ENCODE measurements around the gene PUDP. TPM values are rescaled to one million over a fixed set of nuclear protein-coding genes. Genes with fewer than 3 reads are reported as not detected.

PUDP gene
- total and polyA plus RNA-seq, 2 experiments from 2014 or later, result 22.6 to 32.8 TPM

DNA sequence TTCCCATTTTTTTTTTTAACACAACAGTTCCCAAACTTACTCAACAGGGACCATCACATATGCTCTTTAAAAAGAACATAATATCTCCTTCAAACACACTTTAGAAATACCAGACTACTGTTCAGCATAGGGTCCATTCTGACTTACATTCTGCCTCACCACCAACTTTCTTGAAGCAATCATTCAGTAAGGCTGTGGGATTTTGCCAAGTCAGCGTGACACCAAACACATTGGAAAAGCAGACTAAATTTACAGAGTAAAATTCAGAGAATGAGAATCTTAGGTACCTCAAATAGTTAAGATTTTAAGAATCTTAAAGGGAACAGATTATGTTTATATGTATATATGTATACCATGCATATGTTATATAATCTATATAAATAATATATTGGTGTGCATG lies 7.2 kb upstream of the PUDP start:
- no peak for DNase-seq (ENCODE audit: low spot score)
- no peaks in the 10 kb centered on the region for H3K79me2 ChIP-seq
- no peaks in the 10 kb centered on the region for H3K9me3 ChIP-seq (ENCODE audit: low read depth)
- H4K20me1 ChIP-seq (ENCODE audit: insufficient read depth, poor library complexity, severe bottlenecking), result no peaks in the 10 kb centered on the region
- H3K4me2 ChIP-seq, result no peak overlapping the region
- H3K27me3 ChIP-seq, result no peaks in the 10 kb centered on the region
- H3K36me3 ChIP-seq (replicated peaks; ENCODE audit: insufficient read depth, low read depth), result no peaks in the 10 kb centered on the region
- TF ChIP-seq EZH2phosphoT487 (IDR thresholded peaks at IDR 0.05; ENCODE audit: low read depth, severe bottlenecking, unreplicated experiment) (no peak), EZH2 (IDR thresholded peaks at IDR 0.05; ENCODE audit: borderline replicate concordance) (no peak)
- TF ChIP-seq, protein P1, sequence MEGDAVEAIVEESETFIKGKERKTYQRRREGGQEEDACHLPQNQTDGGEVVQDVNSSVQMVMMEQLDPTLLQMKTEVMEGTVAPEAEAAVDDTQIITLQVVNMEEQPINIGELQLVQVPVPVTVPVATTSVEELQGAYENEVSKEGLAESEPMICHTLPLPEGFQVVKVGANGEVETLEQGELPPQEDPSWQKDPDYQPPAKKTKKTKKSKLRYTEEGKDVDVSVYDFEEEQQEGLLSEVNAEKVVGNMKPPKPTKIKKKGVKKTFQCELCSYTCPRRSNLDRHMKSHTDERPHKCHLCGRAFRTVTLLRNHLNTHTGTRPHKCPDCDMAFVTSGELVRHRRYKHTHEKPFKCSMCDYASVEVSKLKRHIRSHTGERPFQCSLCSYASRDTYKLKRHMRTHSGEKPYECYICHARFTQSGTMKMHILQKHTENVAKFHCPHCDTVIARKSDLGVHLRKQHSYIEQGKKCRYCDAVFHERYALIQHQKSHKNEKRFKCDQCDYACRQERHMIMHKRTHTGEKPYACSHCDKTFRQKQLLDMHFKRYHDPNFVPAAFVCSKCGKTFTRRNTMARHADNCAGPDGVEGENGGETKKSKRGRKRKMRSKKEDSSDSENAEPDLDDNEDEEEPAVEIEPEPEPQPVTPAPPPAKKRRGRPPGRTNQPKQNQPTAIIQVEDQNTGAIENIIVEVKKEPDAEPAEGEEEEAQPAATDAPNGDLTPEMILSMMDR (IDR thresholded peaks at IDR 0.05; ENCODE audit: poor library complexity), result no peak
- WGBS (ENCODE audit: low lambda C conversion rate, missing lambda C conversion rate), result 63% methylated on average over 1 of the region's 1 CpG
- H3K4me1 ChIP-seq (ENCODE audit: insufficient read depth), result no peaks in the 10 kb centered on the region
- H3K27ac ChIP-seq, result no peak overlapping the region
- no peak overlapping the region for H2AFZ ChIP-seq
- no peaks in the 10 kb centered on the region for H3K9me2 ChIP-seq (replicated peaks; ENCODE audit: insufficient read depth)
- no peak overlapping the region for H3K4me3 ChIP-seq

DNA sequence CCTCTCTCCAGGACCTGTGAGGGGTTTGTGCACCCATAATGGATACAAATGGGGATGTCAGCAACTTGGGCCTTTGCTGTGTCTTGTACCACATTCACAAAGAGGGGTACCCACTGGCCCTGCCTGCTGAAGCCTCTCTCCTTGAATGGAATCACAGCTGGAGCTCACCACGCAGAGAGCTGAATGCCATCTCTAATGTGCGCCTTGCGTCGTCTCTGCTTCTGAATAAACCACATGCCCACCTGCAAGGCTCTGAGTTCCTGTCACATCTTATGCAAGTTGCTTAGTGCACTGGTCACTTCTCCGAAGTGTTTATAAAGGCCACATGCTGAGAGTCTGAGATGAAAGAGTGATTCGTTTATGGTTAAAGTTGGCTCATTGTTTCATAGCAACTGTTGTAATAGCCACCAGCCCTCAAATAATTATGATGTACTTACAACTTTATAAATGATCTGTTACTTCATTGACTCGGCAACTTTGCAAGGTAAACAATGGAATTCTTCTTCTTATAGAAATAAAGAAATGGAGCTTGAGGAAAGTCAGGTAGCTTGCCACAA lies 6.2 kb upstream of the PUDP start:
- no peak overlapping the region for H3K27ac ChIP-seq
- H3K36me3 ChIP-seq (replicated peaks; ENCODE audit: insufficient read depth, low read depth), result no peaks in the 10 kb centered on the region
- no peaks in the 10 kb centered on the region for H3K27me3 ChIP-seq
- 72% methylated on average over 7 of the region's 7 CpGs for WGBS (ENCODE audit: low lambda C conversion rate, missing lambda C conversion rate)
- no peaks in the 10 kb centered on the region for H4K20me1 ChIP-seq (ENCODE audit: insufficient read depth, poor library complexity, severe bottlenecking)
- H3K79me2 ChIP-seq, result no peaks in the 10 kb centered on the region
- H3K9me2 ChIP-seq (replicated peaks; ENCODE audit: insufficient read depth), result no peaks in the 10 kb centered on the region
- TF ChIP-seq EZH2phosphoT487 (IDR thresholded peaks at IDR 0.05; ENCODE audit: low read depth, severe bottlenecking, unreplicated experiment) (no peak), EZH2 (IDR thresholded peaks at IDR 0.05; ENCODE audit: borderline replicate concordance) (no peak)
- TF ChIP-seq, protein P1 (IDR thresholded peaks at IDR 0.05; ENCODE audit: poor library complexity), result no peak
- no peak overlapping the region for H3K4me2 ChIP-seq
- no peak overlapping the region for H2AFZ ChIP-seq
- no peak overlapping the region for H3K4me3 ChIP-seq
- no peak for DNase-seq (ENCODE audit: low spot score)
- no peaks in the 10 kb centered on the region for H3K4me1 ChIP-seq (ENCODE audit: insufficient read depth)
- no peaks in the 10 kb centered on the region for H3K9me3 ChIP-seq (ENCODE audit: low read depth)

DNA sequence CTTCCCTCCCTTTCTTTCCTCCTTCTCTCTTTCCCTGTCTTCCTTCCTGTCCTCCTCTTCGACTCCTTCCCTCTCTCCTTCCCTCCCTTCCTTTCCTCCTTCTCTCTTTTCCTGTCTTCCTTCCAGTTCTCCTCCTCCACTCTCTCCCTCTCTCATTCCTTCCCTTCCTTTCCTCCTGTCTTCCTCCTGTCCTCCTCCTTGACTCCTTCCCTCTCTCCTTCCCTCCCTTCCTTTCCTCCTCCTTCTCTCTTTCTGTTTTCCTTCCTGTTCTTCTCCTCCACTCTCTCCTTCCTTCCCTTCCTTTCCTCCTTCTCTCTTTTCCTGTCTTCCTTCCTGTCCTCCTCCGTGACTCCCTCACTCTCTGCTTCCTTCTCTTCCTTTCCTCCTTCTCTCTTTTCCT lies 5.3 kb upstream of the PUDP start:
- H3K79me2 ChIP-seq, result no peaks in the 10 kb centered on the region
- H3K4me3 ChIP-seq, result no peak overlapping the region
- H2AFZ ChIP-seq, result no peak overlapping the region
- no peaks in the 10 kb centered on the region for H3K9me2 ChIP-seq (replicated peaks; ENCODE audit: insufficient read depth)
- H4K20me1 ChIP-seq (ENCODE audit: insufficient read depth, poor library complexity, severe bottlenecking), result no peaks in the 10 kb centered on the region
- no CpG with 5 or more reads among the region's 2 CpGs for WGBS (ENCODE audit: low lambda C conversion rate, missing lambda C conversion rate)
- no peaks in the 10 kb centered on the region for H3K36me3 ChIP-seq (replicated peaks; ENCODE audit: insufficient read depth, low read depth)
- H3K27ac ChIP-seq, result no peak overlapping the region
- H3K4me1 ChIP-seq (ENCODE audit: insufficient read depth), result no peaks in the 10 kb centered on the region
- no peak overlapping the region for H3K4me2 ChIP-seq
- H3K9me3 ChIP-seq (ENCODE audit: low read depth), result no peaks in the 10 kb centered on the region
- TF ChIP-seq, protein P1 (IDR thresholded peaks at IDR 0.05; ENCODE audit: poor library complexity), result no peak
- TF ChIP-seq EZH2 (IDR thresholded peaks at IDR 0.05; ENCODE audit: borderline replicate concordance) (no peak), EZH2phosphoT487 (IDR thresholded peaks at IDR 0.05; ENCODE audit: low read depth, severe bottlenecking, unreplicated experiment) (no peak)
- no peak for DNase-seq (ENCODE audit: low spot score)
- H3K27me3 ChIP-seq, result no peaks in the 10 kb centered on the region
